Motor neuron (in vitro differentiated cells): ENCODE results near the gene ISG20. TPM values are rescaled to one million over a fixed set of nuclear protein-coding genes. Genes with fewer than 3 reads are reported as not detected.

Source experiments
- ATAC-seq, 8 experiments: fragments of 200-7000 bp; cut with Tn5 transposase; replicated peaks in 6 of 8; 2 replicates each; pipeline ENCODE4 v1.8.0; 2021; ENCODE audit warnings: mild to moderate bottlenecking in 8 of 8, moderate library complexity in 8 of 8
- H3K27ac ChIP-seq, 2 donors: fragments of 250-450 bp; sonication (Bioruptor Pico); 2 replicates each; pipeline ENCODE4 v1.9.0; 2021; ENCODE audit warnings: antibody characterized with exemption in 2 of 2, mild to moderate bottlenecking in 2 of 2, moderate library complexity in 1 of 2
- H3K4me1 ChIP-seq, 2 donors: fragments of 250-450 bp; sonication (Bioruptor Pico); replicated peaks in 1 of 2; 2 replicates each; pipeline ENCODE4 v1.6.1; 2021; ENCODE audit warnings: antibody characterized with exemption in 2 of 2, mild to moderate bottlenecking in 2 of 2, moderate library complexity in 1 of 2
- H3K4me3 ChIP-seq, 5 donors: fragments of 250-450 bp; sonication (Bioruptor Pico); 2 replicates each; pipeline ENCODE4 v1.9.0; 2021; ENCODE audit warnings: antibody characterized with exemption in 5 of 5, mild to moderate bottlenecking in 5 of 5, moderate library complexity in 4 of 5
- WGBS, 10 experiments: fragments of 450-650 bp; shearing (Covaris generic); methylation state at CpG; one replicate each; pipeline ENCODE4 v1.0.0; 2022; 5-methylcytosine and 5-hydroxymethylcytosine counted together
- in situ Hi-C, 9 experiments: fragments of 400-800 bp; cut with MboI; loops; one replicate each; pipeline ENCODE4 v1.15.0; 2021; ENCODE audit warnings: low sequenced_read_pairs in 9 of 9, low pct_unique_long_range_greater_than_20kb in 2 of 9; ENCODE audit not compliant: unreplicated experiment in 9 of 9
- total RNA-seq, 8 experiments: library from RNA; unstranded; fragments of 300-600 nt; gene quantifications; 2 replicates each; pipeline versions ENCODE4 v1.2.3 to v1.2.4, GENCODE V29; 2022

ISG20 gene
- total RNA-seq, 8 experiments from 2014 or later = 0.69 to 12.9 (median 2.5) TPM

- peak overlapping the region; percentile 13 to 67 for H3K27ac ChIP-seq
- H3K4me3 ChIP-seq = peak overlapping the region in 2 of 5 donors; percentile 10 to 25
- 0 to 40% (median 17%) methylated on average over 1 to 4 of the region's 4 CpGs; no CpG with 5 or more reads in 5 of the 10 experiments for WGBS, 10 experiments
- ATAC-seq = peak in 1 of 8 experiments; percentile 0
- in situ Hi-C loops = loop anchor here in 8 of 9 experiments (10.0 to 25.0 kb wide), 4 partner anchors 116 to 136 kb away; no protein-coding TSS in a partner anchor
- peaks cover 55 to 63% of the 10 kb centered on the region in 2 donors for H3K4me1 ChIP-seq
These were observed 28.1 kb upstream of the ISG20 start for GRCh38 chr15:88610701-88611231.

DNA sequence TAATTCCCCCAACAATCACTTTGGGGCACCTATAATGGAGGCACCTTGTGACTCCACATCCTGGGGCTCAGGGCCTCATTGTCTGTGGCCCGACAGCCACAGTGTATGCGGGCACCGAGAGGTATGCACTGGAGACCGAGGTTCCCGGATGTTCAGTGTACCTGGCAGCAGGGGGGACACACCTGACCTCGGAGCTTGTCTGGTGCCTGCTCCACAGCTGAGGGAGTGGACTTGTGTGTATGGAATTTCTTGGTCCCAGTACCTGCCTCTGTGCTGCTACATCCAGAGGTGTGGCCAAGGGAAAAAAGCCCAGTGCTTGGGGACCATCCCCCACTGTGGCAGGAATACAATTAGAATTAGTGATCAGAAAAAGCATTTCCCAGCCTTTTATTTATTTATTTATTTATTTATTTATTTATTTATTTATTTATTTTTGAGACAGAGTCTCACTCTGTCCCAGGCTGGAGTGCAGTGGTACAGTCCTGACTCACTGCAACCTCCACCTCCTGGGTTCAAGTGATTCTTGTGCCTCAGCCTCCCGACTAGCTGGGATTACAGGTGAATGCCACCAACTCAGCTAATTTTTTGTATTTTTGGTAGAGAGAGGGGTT is 26.5 kb upstream of the ISG20 start:
- no peak overlapping the region for H3K27ac ChIP-seq
- in situ Hi-C loops = loop anchor here in 8 of 9 experiments (10.0 to 25.0 kb wide), 4 partner anchors 117 to 137 kb away; no protein-coding TSS in a partner anchor
- H3K4me3 ChIP-seq = no peak overlapping the region
- no peak for ATAC-seq
- 0 to 85% (median 60%) methylated on average over 1 to 5 of the region's 7 CpGs; no CpG with 5 or more reads in 5 of the 10 experiments for WGBS, 10 experiments
- peaks cover 55 to 57% of the 10 kb centered on the region in 2 donors for H3K4me1 ChIP-seq

- WGBS, 10 experiments = 28 to 85% (median 58%) methylated on average over 1 to 2 of the region's 7 CpGs; no CpG with 5 or more reads in 3 of the 10 experiments
- ATAC-seq = no peak
- in situ Hi-C loops = loop anchor here in 8 of 9 experiments (10.0 to 25.0 kb wide), 4 partner anchors 119 to 139 kb away; no protein-coding TSS in a partner anchor
- Histone ChIP-seq H3K4me1 (peaks cover 51 to 54% of the 10 kb centered on the region in 2 donors), H3K27ac (no peak overlapping the region), H3K4me3 (no peak overlapping the region)
These were observed 25.5 kb upstream of the ISG20 start for GRCh38 chr15:88613074-88613944.

DNA sequence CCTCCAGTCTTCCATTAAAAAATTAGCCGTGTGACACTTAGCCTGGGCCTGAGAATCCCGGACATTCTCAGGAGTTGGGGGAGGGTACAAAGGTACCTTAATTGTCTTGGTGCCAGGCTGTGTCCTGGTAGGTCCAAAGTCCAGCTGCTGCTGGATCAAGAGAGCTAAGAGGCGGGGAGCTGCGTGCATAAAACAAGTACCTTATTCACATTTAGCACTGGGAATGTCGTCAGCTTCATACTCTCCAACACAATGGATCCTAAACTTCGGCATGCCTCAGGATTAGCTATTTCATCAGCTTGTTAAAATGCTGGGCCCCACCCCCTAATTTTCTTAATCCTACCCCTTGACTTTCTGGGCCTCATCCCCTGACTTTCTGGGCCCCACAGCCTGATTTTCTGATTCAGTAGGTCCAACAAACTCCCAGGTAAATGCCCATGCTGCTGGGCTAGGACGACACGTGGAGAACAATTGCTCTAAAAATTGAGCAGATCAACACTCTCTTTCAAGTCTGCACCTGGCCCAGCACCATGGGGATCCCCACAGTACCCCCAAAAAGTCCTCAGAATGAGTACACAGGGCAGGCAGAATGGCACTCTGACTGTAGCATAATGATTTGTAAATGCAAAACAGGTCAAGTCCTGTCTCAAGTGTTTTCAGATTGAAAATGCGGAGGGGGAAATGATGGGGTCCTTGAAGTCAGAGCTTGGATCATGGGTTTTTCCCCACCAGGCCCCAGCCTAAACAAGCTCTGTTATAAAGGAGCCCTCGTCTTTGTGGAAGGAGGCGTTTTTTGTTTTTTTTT is 23.3 kb upstream of the ISG20 start:
- no peak overlapping the region for H3K4me3 ChIP-seq
- H3K4me1 ChIP-seq = peaks cover 31 to 40% of the 10 kb centered on the region in 2 donors
- ATAC-seq = peak in 1 of 8 experiments; percentile 22
- WGBS, 10 experiments = 20 to 85% (median 48%) methylated on average over 1 to 6 of the region's 11 CpGs; no CpG with 5 or more reads in 1 of the 10 experiments
- in situ Hi-C loops = loop anchor here in 8 of 9 experiments (10.0 to 25.0 kb wide), 4 partner anchors 121 to 141 kb away; no protein-coding TSS in a partner anchor
- peak overlapping the region; percentile 34 to 60 for H3K27ac ChIP-seq

DNA sequence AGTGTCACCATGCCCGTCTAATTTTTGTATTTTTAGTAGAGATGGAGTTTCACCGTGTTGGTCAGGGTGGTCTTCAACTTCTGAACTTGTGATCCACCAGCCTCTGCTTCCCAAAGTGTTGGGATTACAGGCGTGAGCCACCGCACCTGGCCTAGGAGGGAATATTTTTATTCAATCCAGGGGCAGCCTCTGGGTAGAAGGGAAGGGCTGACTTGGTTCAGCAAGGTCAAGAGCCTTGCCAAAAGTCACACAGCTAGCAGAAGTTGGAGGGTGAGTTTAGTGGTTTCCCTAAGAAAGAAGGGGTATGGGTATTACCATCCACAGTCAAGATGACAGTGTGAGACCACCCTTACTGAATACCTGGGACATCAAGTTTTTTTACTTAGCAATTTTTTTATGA is 22.6 kb upstream of the ISG20 start:
- H3K4me3 ChIP-seq = no peak overlapping the region
- peak overlapping the region in 1 of 2 donors; percentile 60 for H3K27ac ChIP-seq
- ATAC-seq = no peak
- H3K4me1 ChIP-seq = peaks cover 23 to 33% of the 10 kb centered on the region in 2 donors
- WGBS, 10 experiments = 17 to 90% (median 77%) methylated on average over 1 to 3 of the region's 4 CpGs; no CpG with 5 or more reads in 4 of the 10 experiments
- in situ Hi-C loops = loop anchor here in 8 of 9 experiments (10.0 to 25.0 kb wide), 4 partner anchors 121 to 141 kb away; no protein-coding TSS in a partner anchor

DNA sequence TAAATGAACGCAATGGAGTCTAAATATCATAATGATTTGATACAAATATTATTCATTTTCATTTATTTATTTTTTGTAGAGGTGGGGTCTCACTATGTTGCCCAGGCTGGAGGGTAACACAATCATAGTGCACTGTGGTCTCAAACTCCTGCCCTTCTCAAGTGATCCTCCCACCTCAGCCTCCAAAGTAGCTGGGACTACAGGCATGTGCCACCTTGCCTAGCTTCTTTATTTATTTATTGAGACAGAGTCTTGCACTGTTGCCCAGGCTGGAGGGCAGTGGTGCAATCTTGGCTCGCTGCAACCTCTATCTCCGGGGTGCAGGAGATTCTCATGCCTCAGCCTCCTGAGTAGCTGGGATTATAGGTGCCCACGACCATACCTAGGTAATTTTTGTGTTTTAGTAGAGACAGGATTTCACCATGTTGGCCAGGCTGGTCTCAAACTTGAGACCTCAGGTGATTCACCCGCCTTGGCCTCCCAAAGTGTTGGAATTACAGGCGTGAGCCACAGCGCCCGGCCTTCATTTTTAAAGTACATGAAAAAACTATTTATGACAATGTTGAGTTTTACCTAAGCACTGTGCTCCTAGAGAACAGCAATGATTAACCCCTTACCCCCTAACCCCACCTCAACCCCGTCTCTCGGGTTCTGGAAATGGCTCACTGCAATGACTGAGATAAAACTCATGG is 21.6 kb upstream of the ISG20 start:
- Histone ChIP-seq H3K27ac (no peak overlapping the region), H3K4me3 (no peak overlapping the region), H3K4me1 (peaks cover 15 to 23% of the 10 kb centered on the region in 2 donors)
- 57 to 100% (median 100%) methylated on average over 1 to 5 of the region's 10 CpGs; no CpG with 5 or more reads in 1 of the 10 experiments for WGBS, 10 experiments
- in situ Hi-C loops = loop anchor here in 8 of 9 experiments (10.0 to 25.0 kb wide), 4 partner anchors 122 to 142 kb away; no protein-coding TSS in a partner anchor
- no peak for ATAC-seq

- WGBS, 10 experiments = 0 to 40% (median 20%) methylated on average over 1 of the region's 1 CpG; no CpG with 5 or more reads in 5 of the 10 experiments
- ATAC-seq = no peak
- in situ Hi-C loops = loop anchor here in 8 of 9 experiments (10.0 to 25.0 kb wide), 4 partner anchors 123 to 143 kb away; no protein-coding TSS in a partner anchor
- H3K4me3 ChIP-seq = no peak overlapping the region
- H3K27ac ChIP-seq = no peak overlapping the region
- peaks cover 18 to 21% of the 10 kb centered on the region in 2 donors for H3K4me1 ChIP-seq
These were observed 21.0 kb upstream of the ISG20 start for GRCh38 chr15:88617790-88618189.

DNA sequence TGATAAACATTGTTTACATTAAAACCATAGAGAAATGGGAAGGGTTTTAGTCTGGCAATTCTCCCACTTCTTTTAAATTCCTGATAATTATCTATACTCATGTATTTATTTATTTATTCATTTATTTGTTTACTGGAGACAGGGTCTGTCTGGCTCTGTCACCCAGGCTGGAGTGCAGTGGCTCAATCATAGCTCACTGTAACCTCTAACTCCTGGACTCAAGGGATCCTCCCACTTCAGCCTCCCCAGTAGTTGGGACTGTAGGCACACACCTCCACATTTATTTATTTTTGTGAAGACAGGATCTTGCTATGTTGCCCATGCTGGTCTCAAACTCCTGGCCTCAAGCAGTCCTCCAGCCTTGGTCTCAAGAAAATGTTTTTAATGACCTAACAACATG is 20.1 kb upstream of the ISG20 start:
- ATAC-seq = no peak
- in situ Hi-C loops = loop anchor here in 8 of 9 experiments (10.0 to 25.0 kb wide), 4 partner anchors 124 to 144 kb away; no protein-coding TSS in a partner anchor
- Histone ChIP-seq H3K4me3 (no peak overlapping the region), H3K27ac (no peak overlapping the region), H3K4me1 (peaks cover 24 to 26% of the 10 kb centered on the region in 2 donors)

DNA sequence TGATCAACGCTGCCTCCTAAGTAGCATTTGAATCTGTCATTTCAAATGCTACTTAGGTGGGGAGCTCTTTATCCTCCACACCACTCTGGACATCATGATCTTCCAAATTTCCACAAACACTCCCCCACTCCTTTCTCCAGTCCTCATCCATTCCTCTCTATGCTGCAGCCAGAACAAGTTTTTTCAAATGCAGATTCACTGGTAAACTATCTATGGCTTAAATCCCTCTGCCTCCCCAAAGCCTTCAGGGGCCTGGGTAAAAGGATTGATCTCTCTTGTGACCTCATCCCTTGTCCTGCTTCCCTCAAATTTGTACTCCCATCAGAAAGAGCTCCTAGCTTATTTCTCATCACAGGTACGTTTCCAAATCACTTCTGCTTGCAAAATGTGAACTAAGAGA is 19.0 kb upstream of the ISG20 start:
- WGBS, 10 experiments = 21 to 100% (median 75%) methylated on average over 1 to 2 of the region's 2 CpGs
- in situ Hi-C loops = loop anchor here in 8 of 9 experiments (10.0 to 25.0 kb wide), 4 partner anchors 125 to 145 kb away; no protein-coding TSS in a partner anchor
- Histone ChIP-seq H3K4me3 (no peak overlapping the region), H3K4me1 (peaks cover 24 to 25% of the 10 kb centered on the region in 2 donors), H3K27ac (no peak overlapping the region)
- no peak for ATAC-seq

GRCh38 chr15:88620995-88621772 is 17.6 kb upstream of the ISG20 start, which contains the start of gene AEN:
Gene AEN, plus strand, starts transcription at chr15:88621340. Its CDS starts 4,870 bp downstream, at chr15:88626210.
- H3K27ac ChIP-seq = peak within 1 kb of the TSS; percentile 55 to 92
- 0 to 5% (median 0%) methylated on average over 2 to 18 of the region's 71 CpGs; no CpG with 5 or more reads in 5 of the 10 experiments for WGBS, 10 experiments
- in situ Hi-C loops = loop anchor here in 3 of 9 experiments (25.0 kb wide), 1 partner anchor 134 kb away; no protein-coding TSS in a partner anchor
- H3K4me1 ChIP-seq = peaks cover 11 to 15% of the 10 kb centered on the region in 2 donors
- ATAC-seq = peak; percentile 83 to 98 (median 96)
- H3K4me3 ChIP-seq = peak within 1 kb of the TSS; percentile 55 to 79 (median 73)
